CD4-positive, alpha-beta T cell treated with Interleukin-12 subunit alpha and Interleukin-12 subunit beta, for 1 hour (primary cell): ENCODE data around the gene GNAQ.
"Not testable (repeated sequence)": the region's sequence is repeated elsewhere in the genome, so short reads cannot be mapped to it uniquely, and the experiment has no call there.

ENCODE experiments used
- DNase-seq: peaks from one replicate; pipeline ENCODE4 v3.0.0-alpha.2; 2020

GNAQ gene

DNA sequence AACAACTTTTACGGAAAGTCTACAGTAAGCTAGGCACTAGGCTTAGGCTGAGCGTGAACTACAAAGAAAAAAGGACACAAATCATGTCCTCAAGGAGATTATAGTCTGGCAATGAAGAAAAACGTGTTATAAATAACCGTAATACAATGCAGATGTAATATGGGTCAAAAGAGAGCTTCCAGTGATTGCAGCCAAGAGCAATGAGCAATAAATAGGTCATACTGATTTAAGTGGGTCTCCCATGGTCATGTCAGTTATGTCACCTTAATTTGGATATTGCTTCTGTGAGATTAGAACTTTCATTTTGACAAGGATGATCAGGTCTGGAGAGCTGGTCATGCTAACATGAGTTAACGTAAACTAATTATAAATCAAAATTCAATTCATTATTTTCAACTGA, 224.9 kb downstream of the GNAQ start:
- DNase-seq: no peak

DNA sequence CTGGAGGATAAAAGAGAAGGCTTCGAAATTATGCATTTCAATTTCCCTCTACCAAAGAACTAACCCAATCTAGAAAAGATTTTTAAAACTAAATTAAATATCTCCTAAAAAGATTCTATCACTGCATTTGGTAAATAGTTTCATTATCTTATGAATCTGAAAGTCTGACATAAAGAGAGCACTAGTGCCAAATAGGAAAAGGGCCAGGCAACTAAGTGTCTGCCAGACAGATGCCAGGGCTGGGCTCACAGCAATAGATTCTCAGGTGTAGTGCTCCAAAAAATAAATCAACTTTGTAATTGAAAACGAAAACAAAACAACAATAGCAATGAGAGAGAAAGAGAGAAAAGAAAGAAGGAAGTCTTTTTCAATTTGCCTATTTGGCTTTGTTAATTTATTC, 225.8 kb downstream of the GNAQ start:
- DNase-seq: no peak

DNA sequence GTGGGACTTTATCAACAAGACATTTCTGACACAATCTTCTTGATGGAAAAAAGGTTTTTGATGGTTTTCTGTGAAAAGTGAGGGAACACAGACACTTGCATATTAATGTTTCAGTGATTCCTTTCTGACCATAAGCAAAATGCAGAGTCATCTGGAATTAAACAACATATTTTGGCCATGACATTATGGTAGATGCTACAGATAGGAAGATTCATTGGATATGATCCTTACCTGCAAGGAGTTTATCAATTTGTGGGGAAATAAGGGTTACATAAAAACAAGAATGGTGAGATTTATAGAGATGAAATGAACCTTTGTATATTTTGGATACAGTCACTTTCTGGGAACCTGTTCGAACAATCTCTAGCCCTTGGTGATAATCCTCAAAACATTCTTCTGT, 228.2 kb downstream of the GNAQ start:
- no peak for DNase-seq

GRCh38 chr9:77802515-77803293, 228.9 kb downstream of the GNAQ start:
- no peak for DNase-seq

- DNase-seq: no peak
These were observed 229.5 kb downstream of the GNAQ start for GRCh38 chr9:77802064-77802463.

- DNase-seq: no peak
These were observed 230.6 kb downstream of the GNAQ start for GRCh38 chr9:77800924-77801551.

DNA sequence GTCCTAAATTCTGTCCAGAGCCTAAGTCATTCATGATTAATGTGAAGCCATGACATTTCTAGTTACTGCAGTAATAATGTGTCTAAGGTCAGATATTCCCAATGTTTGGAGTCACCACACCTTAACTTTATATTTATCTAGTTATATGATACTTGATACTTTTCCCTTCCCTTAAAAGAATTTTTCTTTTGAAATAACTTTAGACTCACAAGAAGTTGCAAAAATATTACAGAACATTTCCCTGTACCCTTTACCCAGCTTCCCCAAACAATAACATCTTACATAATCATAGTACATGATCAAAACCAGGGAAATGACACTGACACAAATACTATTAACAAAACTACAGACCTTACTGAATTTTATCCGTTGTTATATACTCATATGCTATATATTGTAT, 233.5 kb downstream of the GNAQ start:
- no peak for DNase-seq

DNA sequence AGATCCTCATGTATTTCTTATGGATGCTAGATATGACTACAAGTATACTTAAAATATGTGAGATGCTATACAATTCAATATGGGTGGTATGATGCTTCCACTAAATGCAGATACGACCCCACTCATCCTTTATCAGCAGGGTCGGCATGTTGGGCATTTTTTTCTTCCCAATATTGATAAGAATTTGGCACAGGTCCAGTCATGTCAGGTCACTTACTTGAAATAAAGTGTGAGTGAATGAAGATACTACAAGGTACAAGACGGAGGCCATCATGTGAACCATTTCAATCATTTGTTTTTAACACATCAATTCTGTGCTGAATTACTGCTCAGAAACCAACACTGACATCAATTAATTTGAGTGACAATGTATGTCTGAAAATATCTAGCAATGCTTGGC, 236.6 kb downstream of the GNAQ start:
- no peak for DNase-seq

- DNase-seq: no peak
These were observed 237.8 kb downstream of the GNAQ start for GRCh38 chr9:77793849-77794248.

DNA sequence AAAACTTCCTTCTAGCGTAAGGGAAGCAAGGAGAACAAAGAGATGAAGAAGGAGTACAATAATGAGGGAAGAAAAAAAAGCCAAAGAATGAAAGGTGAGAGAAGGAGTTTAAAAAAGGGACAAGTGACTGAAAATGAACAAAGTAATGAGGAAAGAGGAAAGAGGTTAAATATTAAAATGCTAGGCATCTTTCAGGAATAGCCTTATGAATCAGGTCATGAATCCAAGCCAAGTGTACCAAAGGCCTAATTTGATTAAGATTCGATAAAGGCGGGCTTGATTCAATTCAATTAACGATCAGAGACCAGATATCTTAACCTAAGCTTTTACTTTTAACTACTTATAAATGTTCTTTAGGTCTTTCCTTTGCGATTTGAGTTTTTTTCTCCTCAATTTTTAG, 241.7 kb downstream of the GNAQ start:
- DNase-seq: no peak

GRCh38 chr9:77785341-77785740, 246.3 kb downstream of the GNAQ start:
- DNase-seq: no peak

- no peak for DNase-seq
These were observed 248.1 kb downstream of the GNAQ start for GRCh38 chr9:77783518-77783917.

DNA sequence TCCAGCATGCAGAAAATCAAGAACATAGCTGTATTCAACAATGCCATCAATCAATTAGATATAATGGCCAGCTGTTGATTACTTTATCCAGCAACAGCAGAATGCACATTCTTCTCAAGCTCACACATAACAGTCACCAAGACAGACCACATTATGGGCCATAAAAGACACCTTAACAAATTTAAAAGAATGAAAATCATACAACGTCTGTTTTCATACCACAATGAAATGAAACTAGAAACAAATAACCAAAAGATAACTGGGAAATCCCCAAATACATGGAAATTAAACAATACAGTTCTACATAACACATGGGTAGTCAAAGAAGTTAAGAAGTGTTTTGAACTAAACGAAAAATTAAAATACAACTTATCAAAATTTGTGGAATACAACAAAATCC, 252.6 kb downstream of the GNAQ start:
- DNase-seq: peak; percentile 14

DNA sequence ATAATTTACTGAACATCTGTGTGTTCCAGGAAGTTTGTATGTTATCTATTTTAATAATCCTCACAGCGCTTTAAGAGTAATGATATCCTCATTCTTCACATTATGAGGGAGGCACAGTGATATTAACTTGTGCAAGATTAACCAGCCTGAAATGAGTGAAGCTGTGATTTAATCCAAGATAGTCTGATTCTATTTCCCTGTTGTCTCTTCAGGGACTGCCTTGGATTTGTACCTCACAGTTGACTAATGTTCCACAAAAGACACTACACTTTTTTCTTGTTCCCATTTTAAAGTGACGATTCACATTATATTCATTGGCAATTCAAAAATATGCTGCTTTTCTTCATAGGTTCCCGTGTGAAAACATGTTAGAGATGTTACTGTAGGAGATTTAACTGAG, 258.2 kb downstream of the GNAQ start:
- no peak for DNase-seq

DNA sequence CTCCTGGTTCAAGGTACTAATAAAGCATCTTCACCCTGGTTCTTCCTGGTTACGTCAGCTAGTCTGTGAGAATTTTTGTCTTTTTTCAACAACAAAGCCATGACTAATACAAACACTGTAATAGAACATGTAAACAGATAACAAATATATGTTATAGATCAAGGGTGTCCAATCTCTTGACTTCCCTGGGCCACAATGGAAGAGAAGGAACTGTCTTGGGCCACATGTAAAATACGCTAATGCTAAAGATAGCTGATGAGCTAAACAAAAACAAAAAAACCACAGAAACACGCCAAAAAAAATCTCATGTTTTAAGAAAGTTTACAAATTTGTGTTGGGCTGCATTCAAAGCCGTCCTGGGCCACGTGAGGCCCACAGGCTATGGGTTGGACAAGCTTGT, 259.0 kb downstream of the GNAQ start:
- DNase-seq: no peak

- no peak for DNase-seq
These were observed 260.4 kb downstream of the GNAQ start for GRCh38 chr9:77771171-77771570.

DNA sequence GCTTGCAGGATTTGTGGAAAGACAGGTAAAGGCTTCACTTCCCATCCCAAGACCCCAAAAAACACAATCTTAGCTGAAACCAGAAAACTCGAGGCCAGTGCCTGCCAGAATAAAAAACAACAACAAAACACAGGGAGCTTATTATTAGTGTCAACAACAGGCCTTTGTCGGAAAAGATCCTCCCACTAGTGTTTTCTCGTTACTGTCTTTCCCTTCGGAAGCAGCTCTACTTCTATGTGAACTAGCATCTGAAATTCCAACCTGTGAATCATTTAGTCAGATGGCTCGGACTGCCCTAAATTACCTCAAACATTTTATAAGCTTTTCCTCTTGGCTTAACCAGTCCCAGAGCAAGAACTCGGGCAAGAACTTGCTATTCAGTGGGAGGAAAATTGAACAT, 261.3 kb downstream of the GNAQ start:
- no peak for DNase-seq

DNA sequence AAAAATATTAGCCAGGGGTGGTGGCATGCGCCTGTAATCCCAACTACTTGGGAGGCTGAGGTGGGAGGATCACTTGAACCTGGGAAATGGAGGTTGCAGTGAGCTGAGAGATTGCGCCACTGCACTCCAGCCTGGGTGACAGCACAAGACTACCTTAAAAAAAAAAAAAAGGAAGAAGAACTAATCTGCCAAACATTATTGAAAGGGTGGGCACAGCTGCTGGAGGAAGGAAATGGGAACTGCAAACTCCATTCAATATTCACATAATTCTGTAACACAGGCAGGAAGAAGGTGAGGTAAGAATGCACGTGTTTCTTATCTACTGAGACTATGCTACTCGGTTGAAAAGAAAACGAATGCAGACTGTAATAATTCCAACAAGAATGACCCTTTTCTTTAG, 262.4 kb downstream of the GNAQ start:
- no peak for DNase-seq

DNA sequence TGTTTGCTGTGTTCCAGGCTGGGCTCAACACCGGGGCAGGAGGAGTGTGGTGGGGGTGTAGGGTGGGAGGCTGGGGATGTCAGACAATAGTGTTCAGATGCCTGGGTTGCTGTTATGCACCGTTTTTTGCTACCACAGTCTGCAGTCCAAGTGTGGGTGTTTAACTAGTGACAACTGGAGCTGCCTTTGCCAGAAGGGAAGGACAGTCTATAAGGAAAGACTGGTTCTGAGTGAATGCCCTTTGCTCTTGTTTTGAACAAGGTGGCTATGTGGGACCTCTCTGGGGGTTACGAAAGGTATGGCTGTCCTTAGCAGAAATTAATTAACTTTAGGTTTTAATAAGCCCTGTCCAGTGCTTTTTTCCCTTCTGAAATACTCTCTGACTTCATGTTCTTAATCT, 265.0 kb downstream of the GNAQ start:
- no peak for DNase-seq

- no peak for DNase-seq
These were observed 265.8 kb downstream of the GNAQ start for GRCh38 chr9:77765781-77766259.

GRCh38 chr9:77764894-77765780, 266.5 kb downstream of the GNAQ start:
- no peak for DNase-seq

- DNase-seq: no peak
These were observed 268.0 kb downstream of the GNAQ start for GRCh38 chr9:77763566-77763965.

- DNase-seq: not testable (repeated sequence)
These were observed 270.7 kb downstream of the GNAQ start for GRCh38 chr9:77760919-77761318.

DNA sequence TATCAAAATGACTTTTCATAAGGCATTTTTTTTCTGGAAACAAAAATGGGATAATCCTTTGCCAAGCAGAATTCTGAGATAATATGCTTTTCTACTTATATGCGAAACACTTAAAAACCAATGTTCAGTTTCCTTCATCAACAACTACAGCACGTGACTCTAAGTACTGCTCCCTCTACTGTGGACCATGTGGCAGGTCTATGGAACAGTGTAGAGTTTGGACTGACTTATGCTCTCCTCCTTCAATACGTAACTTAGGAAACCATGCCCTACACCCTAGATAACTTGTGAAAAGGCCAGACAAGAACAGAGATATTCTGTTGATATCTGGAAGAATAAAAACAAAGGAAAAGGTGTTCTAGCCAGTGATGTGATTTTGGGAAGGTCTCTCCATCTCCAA, 272.2 kb downstream of the GNAQ start:
- no peak for DNase-seq
